Naive thymus-derived CD4-positive, alpha-beta T cell (primary cell): ENCODE data around the gene CHST12. TPM values are rescaled to one million over a fixed set of nuclear protein-coding genes. Genes with fewer than 3 reads are reported as not detected.
A peak's percentile ranks its signal among the peaks of the same experiment; 100 is the strongest.
"Not testable (repeated sequence)": the region's sequence is repeated elsewhere in the genome, so short reads cannot be mapped to it uniquely, and the experiment has no call there.

Experiments used
- ATAC-seq: fragments of 150-1000 bp; cut with Tn5 transposase; 2 replicates; pipeline ENCODE4 v1.10.0; 2021; ENCODE audit warnings: mild to moderate bottlenecking, moderate library complexity
- CTCF ChIA-PET: fragments of 350-600 bp; sonication (Branson Sonifier 250); formaldehyde crosslinking; loops from one replicate; lab custom pipeline; 2021; ENCODE audit warnings: antibody characterized with exemption; lab: Charles Lee
- POLR2A ChIA-PET: fragments of 350-600 bp; sonication (Branson Sonifier 250); formaldehyde crosslinking; loops from one replicate; lab custom pipeline; 2021; ENCODE audit warnings: antibody characterized with exemption, inconsistent platforms; lab: Charles Lee
- DNase-seq, 9 donors: peaks; one replicate each; pipeline versions ENCODE4 v3.0.0 to v3.0.0-alpha.2; 2020 to 2022; ENCODE audit warnings: mixed read lengths in 1 of 9
- H3K27ac ChIP-seq: one replicate; pipeline ENCODE4 v1.7.0; 2013; ENCODE audit warnings: mild to moderate bottlenecking, low read depth, low read length, moderate library complexity
- H3K27me3 ChIP-seq, 2 donors: one replicate each; pipeline ENCODE4 v1.7.0; 2013; ENCODE audit warnings: low read length in 2 of 2, mild to moderate bottlenecking in 2 of 2, moderate library complexity in 2 of 2; ENCODE audit not compliant: control insufficient read depth in 2 of 2, insufficient read depth in 2 of 2
- H3K36me3 ChIP-seq, 3 experiments: 1 replicate in 2 of 3; 2 replicates in 1 of 3; pipeline ENCODE4 v1.7.0; 2013; ENCODE audit warnings: low read length in 3 of 3, mild to moderate bottlenecking in 3 of 3, moderate library complexity in 1 of 3; ENCODE audit not compliant: insufficient read depth in 3 of 3, control insufficient read depth in 2 of 3
- H3K4me1 ChIP-seq, 2 donors: one replicate each; pipeline ENCODE4 v1.7.0; 2013; ENCODE audit warnings: low read length in 2 of 2, mild to moderate bottlenecking in 2 of 2, moderate library complexity in 1 of 2; ENCODE audit not compliant: control insufficient read depth in 2 of 2, insufficient read depth in 2 of 2
- H3K4me3 ChIP-seq: 2 replicates; pipeline ENCODE4 v1.7.0; 2013; ENCODE audit warnings: mild to moderate bottlenecking, low read length
- H3K9me3 ChIP-seq, 3 experiments: 1 replicate in 2 of 3; 2 replicates in 1 of 3; pipeline ENCODE4 v1.7.0; 2013; ENCODE audit warnings: low read length in 3 of 3; ENCODE audit not compliant: control insufficient read depth in 2 of 3
- H3K27ac Mint-ChIP-seq, 9 donors: one replicate each; pipeline ENCODE4 v1.8.0; 2020 to 2022; ENCODE audit warnings: mixed read lengths in 9 of 9, mild to moderate bottlenecking in 8 of 9, moderate library complexity in 5 of 9, inconsistent platforms in 2 of 9
- H3K27me3 Mint-ChIP-seq, 5 donors: one replicate each; pipeline ENCODE4 v1.8.0; 2021 to 2022; ENCODE audit warnings: mixed read lengths in 5 of 5, mild to moderate bottlenecking in 1 of 5
- H3K36me3 Mint-ChIP-seq, 5 donors: one replicate each; pipeline ENCODE4 v1.8.0; 2020 to 2022; ENCODE audit warnings: mixed read lengths in 5 of 5, mild to moderate bottlenecking in 3 of 5, inconsistent platforms in 1 of 5
- H3K4me1 Mint-ChIP-seq, 7 donors: one replicate each; pipeline ENCODE4 v1.8.0; 2020 to 2022; ENCODE audit warnings: mixed read lengths in 7 of 7, mild to moderate bottlenecking in 3 of 7, inconsistent platforms in 1 of 7
- H3K4me3 Mint-ChIP-seq, 10 donors: one replicate each; pipeline ENCODE4 v1.8.0; 2020 to 2022; ENCODE audit warnings: mild to moderate bottlenecking in 10 of 10, mixed read lengths in 10 of 10, moderate library complexity in 6 of 10, inconsistent platforms in 2 of 10
- H3K9me3 Mint-ChIP-seq, 11 donors: one replicate each; pipeline ENCODE4 v1.8.0; 2020 to 2022; ENCODE audit warnings: mixed read lengths in 11 of 11, mild to moderate bottlenecking in 4 of 11, inconsistent platforms in 1 of 11, moderate library complexity in 1 of 11
- intact Hi-C, 2 donors: fragments of 100-400 bp; cut with micrococcal nuclease; formaldehyde crosslinking; loops; one replicate each; pipeline ENCODE4 v1.15.1; 2023
- polyA plus RNA-seq, 2 donors: library from polyadenylated mRNA; unstranded; fragments of 300-500 nt; fragmentation: Illumina TruSeq; gene quantifications; one replicate each; pipeline ENCODE4 v1.2.3, GENCODE V29; 2021
- total RNA-seq, 6 experiments: library from RNA in 5 of 6; stranded (reverse) in 5 of 6; gene quantifications; 1 replicate in 5 of 6; 2 replicates in 1 of 6; pipeline ENCODE4 v1.2.3 and lab custom pipeline; 2021 to 2026

The CHST12 gene
- total and polyA plus RNA-seq, 7 experiments from 2014 or later: 8.1 to 41.6 (median 19.5) TPM

- peak overlapping the region in 1 of 9 donors; percentile 34 for H3K27ac Mint-ChIP-seq
- Histone ChIP-seq H3K27me3 (no peaks in the 10 kb centered on the region), H3K9me3 (no peaks in the 10 kb centered on the region), H3K36me3 (peaks cover 36 to 94% (median 41%) of the 10 kb centered on the region in 3 experiments), H3K4me3 (no peak overlapping the region), H3K4me1 (no peaks in the 10 kb centered on the region), H3K27ac (no peak overlapping the region)
- DNase-seq: no peak
- H3K4me3 Mint-ChIP-seq: no peak overlapping the region
- intact Hi-C loops: no loop called here
- H3K4me1 Mint-ChIP-seq: peaks cover 0 to 6% (median 5%) of the 10 kb centered on the region in 7 donors
- no peaks in the 10 kb centered on the region for H3K27me3 Mint-ChIP-seq
- H3K36me3 Mint-ChIP-seq: peaks cover 22 to 78% (median 27%) of the 10 kb centered on the region in 5 donors
- ChIA-PET POLR2A (no interaction called here), CTCF (no interaction called here)
- ATAC-seq: no peak
- no peaks in the 10 kb centered on the region for H3K9me3 Mint-ChIP-seq
Measured at GRCh38 chr7:2374830-2375728, 28.3 kb upstream of the CHST12 start.

- H3K4me3 ChIP-seq: no peak overlapping the region
- ChIA-PET CTCF (no interaction called here), POLR2A (no interaction called here)
- H3K4me3 Mint-ChIP-seq: no peak overlapping the region
- H3K27ac Mint-ChIP-seq: no peak overlapping the region
- peaks cover 30 to 94% (median 31%) of the 10 kb centered on the region in 3 experiments for H3K36me3 ChIP-seq
- no peak overlapping the region for H3K27ac ChIP-seq
- ATAC-seq (no peak), DNase-seq (no peak)
- H3K27me3 Mint-ChIP-seq: no peaks in the 10 kb centered on the region
- no peaks in the 10 kb centered on the region for H3K9me3 ChIP-seq
- peaks cover 28 to 81% (median 32%) of the 10 kb centered on the region in 5 donors for H3K36me3 Mint-ChIP-seq
- intact Hi-C loops: no loop called here
- H3K4me1 ChIP-seq: no peaks in the 10 kb centered on the region
- no peaks in the 10 kb centered on the region for H3K27me3 ChIP-seq
- H3K9me3 Mint-ChIP-seq: no peaks in the 10 kb centered on the region
- H3K4me1 Mint-ChIP-seq: peaks cover 0 to 6% (median 5%) of the 10 kb centered on the region in 7 donors
Measured at GRCh38 chr7:2376351-2377154, 26.9 kb upstream of the CHST12 start.

GRCh38 chr7:2377492-2377891, 25.9 kb upstream of the CHST12 start:
- intact Hi-C loops: not testable (repeated sequence)

GRCh38 chr7:2378125-2378524, 25.3 kb upstream of the CHST12 start:
- H3K4me3 ChIP-seq, H3K27me3 ChIP-seq, DNase-seq, H3K4me1 ChIP-seq, H3K4me1 Mint-ChIP-seq, intact Hi-C loops, H3K9me3 ChIP-seq, H3K4me3 Mint-ChIP-seq, H3K9me3 Mint-ChIP-seq, ATAC-seq, POLR2A ChIA-PET, H3K27ac Mint-ChIP-seq, H3K27ac ChIP-seq, H3K27me3 Mint-ChIP-seq, CTCF ChIA-PET: not testable (repeated sequence)
- H3K36me3 ChIP-seq: peaks cover 20 to 84% (median 28%) of the 10 kb centered on the region in 3 experiments
- H3K36me3 Mint-ChIP-seq: peaks cover 24 to 69% (median 25%) of the 10 kb centered on the region in 5 donors

More at GRCh38 chr7:2377492-2377891, 25.9 kb upstream of the CHST12 start:
- H3K9me3 ChIP-seq, H3K27me3 Mint-ChIP-seq, H3K4me3 ChIP-seq, H3K4me1 ChIP-seq, CTCF ChIA-PET, ATAC-seq, H3K27ac ChIP-seq, H3K4me3 Mint-ChIP-seq, H3K4me1 Mint-ChIP-seq, H3K27ac Mint-ChIP-seq, H3K9me3 Mint-ChIP-seq, H3K27me3 ChIP-seq, POLR2A ChIA-PET, DNase-seq: not testable (repeated sequence)
- peaks cover 25 to 91% (median 30%) of the 10 kb centered on the region in 3 experiments for H3K36me3 ChIP-seq
- H3K36me3 Mint-ChIP-seq: peaks cover 25 to 76% (median 27%) of the 10 kb centered on the region in 5 donors

- Mint-ChIP-seq H3K9me3 (no peaks in the 10 kb centered on the region), H3K4me3 (no peak overlapping the region), H3K27ac (no peak overlapping the region), H3K4me1 (peaks cover 0 to 6% (median 5%) of the 10 kb centered on the region in 7 donors), H3K27me3 (no peaks in the 10 kb centered on the region), H3K36me3 (peaks cover 23 to 64% (median 25%) of the 10 kb centered on the region in 5 donors)
- DNase-seq (no peak), ATAC-seq (no peak)
- intact Hi-C loops: no loop called here
- H3K36me3 ChIP-seq: peaks cover 13 to 74% (median 21%) of the 10 kb centered on the region in 3 experiments
- H3K27me3 ChIP-seq: no peaks in the 10 kb centered on the region
- H3K27ac ChIP-seq: no peak overlapping the region
- CTCF ChIA-PET: no interaction called here
- no peaks in the 10 kb centered on the region for H3K4me1 ChIP-seq
- POLR2A ChIA-PET: no interaction called here
- no peaks in the 10 kb centered on the region for H3K9me3 ChIP-seq
- no peak overlapping the region for H3K4me3 ChIP-seq
Measured at GRCh38 chr7:2379161-2379560, 24.2 kb upstream of the CHST12 start.

GRCh38 chr7:2379821-2380450, 23.5 kb upstream of the CHST12 start:
- no peaks in the 10 kb centered on the region for H3K9me3 Mint-ChIP-seq
- Histone ChIP-seq H3K9me3 (no peaks in the 10 kb centered on the region), H3K4me3 (no peak overlapping the region), H3K27ac (no peak overlapping the region), H3K4me1 (no peaks in the 10 kb centered on the region), H3K36me3 (peaks cover 5 to 66% (median 21%) of the 10 kb centered on the region in 3 experiments), H3K27me3 (no peaks in the 10 kb centered on the region)
- H3K4me3 Mint-ChIP-seq: no peak overlapping the region
- no peak for DNase-seq
- POLR2A ChIA-PET: no interaction called here
- CTCF ChIA-PET: no interaction called here
- intact Hi-C loops: no loop called here
- H3K36me3 Mint-ChIP-seq: peaks cover 21 to 59% (median 25%) of the 10 kb centered on the region in 5 donors
- H3K4me1 Mint-ChIP-seq: peaks cover 0 to 6% (median 5%) of the 10 kb centered on the region in 7 donors
- peak; percentile 19 for ATAC-seq
- H3K27ac Mint-ChIP-seq: no peak overlapping the region
- H3K27me3 Mint-ChIP-seq: no peaks in the 10 kb centered on the region
